SJCRH30 (cell line): ENCODE measurements around the gene EPN2. TPM values are rescaled to one million over a fixed set of nuclear protein-coding genes. Genes with fewer than 3 reads are reported as not detected.
"Not testable (repeated sequence)": the region's sequence is repeated elsewhere in the genome, so short reads cannot be mapped to it uniquely, and the experiment has no call there.

Experiments used
- DNase-seq, 2 experiments: peaks; one replicate each; pipeline ENCODE4 v3.0.0-alpha.2; 2015 to 2020
- H3K27ac ChIP-seq: fragments of 250-450 bp; sonication (Bioruptor Pico); 2 replicates; pipeline ENCODE4 v1.5.1; 2020; ENCODE audit warnings: mild to moderate bottlenecking, moderate library complexity
- H3K27me3 ChIP-seq: fragments of 250-450 bp; sonication (Bioruptor Pico); 2 replicates; pipeline ENCODE4 v1.5.1; 2020; ENCODE audit warnings: mild to moderate bottlenecking, moderate library complexity
- H3K36me3 ChIP-seq: fragments of 250-450 bp; sonication (Bioruptor Pico); 2 replicates; pipeline ENCODE4 v1.5.1; 2020; ENCODE audit warnings: mild to moderate bottlenecking, moderate library complexity
- H3K4me1 ChIP-seq: fragments of 250-450 bp; sonication (Bioruptor Pico); 2 replicates; pipeline ENCODE4 v1.5.1; 2020; ENCODE audit warnings: mild to moderate bottlenecking, moderate library complexity
- H3K4me3 ChIP-seq: fragments of 250-450 bp; sonication (Bioruptor Pico); 2 replicates; pipeline ENCODE4 v1.5.1; 2020; ENCODE audit warnings: mild to moderate bottlenecking, moderate library complexity
- H3K9me3 ChIP-seq: fragments of 250-450 bp; sonication (Bioruptor Pico); replicated peaks from 2 replicates; pipeline ENCODE4 v1.5.1; 2020; ENCODE audit warnings: mild to moderate bottlenecking, moderate library complexity
- total RNA-seq: library from RNA; depleted of rRNA; stranded (reverse); fragments of >200 nt; shearing (Covaris generic); gene quantifications from 2 replicates; pipeline ENCODE4 v1.2.3, GENCODE V29; 2014; rRNA removed

EPN2 gene
- total RNA-seq = 56.4 and 64.1 TPM in 2 replicates

GRCh38 chr17:19237139-19237388 lies at the start of gene EPN2:
Gene EPN2, plus strand, starts transcription at chr17:19237366. Its CDS starts 45,754 bp downstream, at chr17:19283120.
- peak; percentile 85 to 91 for DNase-seq
- H3K4me1 ChIP-seq, H3K27me3 ChIP-seq, H3K36me3 ChIP-seq, H3K9me3 ChIP-seq: not testable (repeated sequence)
- Histone ChIP-seq H3K27ac (peak within 1 kb of the TSS; percentile 64), H3K4me3 (peak within 1 kb of the TSS; percentile 99)

- H3K36me3 ChIP-seq, H3K27me3 ChIP-seq, DNase-seq, H3K9me3 ChIP-seq, H3K4me1 ChIP-seq, H3K4me3 ChIP-seq, H3K27ac ChIP-seq: not testable (repeated sequence)
Observed at GRCh38 chr17:19187883-19188869, 49.0 kb upstream of the EPN2 start.

- H3K27ac ChIP-seq, DNase-seq, H3K4me3 ChIP-seq, H3K36me3 ChIP-seq, H3K9me3 ChIP-seq, H3K4me1 ChIP-seq, H3K27me3 ChIP-seq: not testable (repeated sequence)
Observed at GRCh38 chr17:19188870-19189708, 48.1 kb upstream of the EPN2 start.

GRCh38 chr17:19189781-19190405 lies 47.3 kb upstream of the EPN2 start:
- H3K27ac ChIP-seq, H3K4me1 ChIP-seq, H3K4me3 ChIP-seq, H3K9me3 ChIP-seq, H3K36me3 ChIP-seq, DNase-seq, H3K27me3 ChIP-seq: not testable (repeated sequence)

- H3K4me1 ChIP-seq, H3K36me3 ChIP-seq, DNase-seq, H3K27ac ChIP-seq, H3K27me3 ChIP-seq, H3K9me3 ChIP-seq: not testable (repeated sequence)
- H3K4me3 ChIP-seq = peak overlapping the region; percentile 49
Observed at GRCh38 chr17:19196382-19197204, 40.6 kb upstream of the EPN2 start.

GRCh38 chr17:19202448-19202847 lies 34.7 kb upstream of the EPN2 start:
- H3K27me3 ChIP-seq, H3K9me3 ChIP-seq, DNase-seq, H3K27ac ChIP-seq, H3K4me3 ChIP-seq, H3K36me3 ChIP-seq, H3K4me1 ChIP-seq: not testable (repeated sequence)

GRCh38 chr17:19203429-19203828 lies 33.7 kb upstream of the EPN2 start:
- not testable (repeated sequence) for H3K9me3 ChIP-seq, H3K27me3 ChIP-seq, H3K36me3 ChIP-seq, H3K4me3 ChIP-seq, DNase-seq, H3K27ac ChIP-seq, H3K4me1 ChIP-seq

GRCh38 chr17:19215074-19215860 lies 21.9 kb upstream of the EPN2 start:
- not testable (repeated sequence) for H3K36me3 ChIP-seq, H3K4me1 ChIP-seq, H3K27me3 ChIP-seq

GRCh38 chr17:19216148-19216926 lies 20.8 kb upstream of the EPN2 start:
- H3K36me3 ChIP-seq, H3K27ac ChIP-seq, H3K4me1 ChIP-seq, DNase-seq, H3K9me3 ChIP-seq, H3K4me3 ChIP-seq, H3K27me3 ChIP-seq: not testable (repeated sequence)

More at GRCh38 chr17:19215074-19215860, 21.9 kb upstream of the EPN2 start:
- H3K9me3 ChIP-seq, H3K4me3 ChIP-seq, DNase-seq, H3K27ac ChIP-seq: not testable (repeated sequence)

- not testable (repeated sequence) for H3K27ac ChIP-seq, H3K27me3 ChIP-seq, H3K36me3 ChIP-seq, DNase-seq, H3K4me1 ChIP-seq, H3K4me3 ChIP-seq, H3K9me3 ChIP-seq
Observed at GRCh38 chr17:19218914-19219313, 18.3 kb upstream of the EPN2 start.

- H3K27ac ChIP-seq, H3K4me1 ChIP-seq, H3K4me3 ChIP-seq, H3K36me3 ChIP-seq, H3K27me3 ChIP-seq, DNase-seq, H3K9me3 ChIP-seq: not testable (repeated sequence)
Observed at GRCh38 chr17:19219384-19219783, 17.8 kb upstream of the EPN2 start.

- H3K4me1 ChIP-seq, H3K27me3 ChIP-seq, DNase-seq, H3K27ac ChIP-seq, H3K9me3 ChIP-seq, H3K36me3 ChIP-seq, H3K4me3 ChIP-seq: not testable (repeated sequence)
Observed at GRCh38 chr17:19220195-19220594, 17.0 kb upstream of the EPN2 start.
